Mesenchymal stem cell (in vitro differentiated cells and primary cell): Measurements from ENCODE around the gene LENEP.

ENCODE experiments used
- DNase-seq: peaks from one replicate; pipeline ENCODE4 v3.0.0-alpha.2; 2013
- H2AFZ ChIP-seq: one replicate; pipeline ENCODE4 v1.6.1; 2013; ENCODE audit warnings: low read depth, mild to moderate bottlenecking, control low read depth, inconsistent platforms, low read length, moderate library complexity
- H2AK5ac ChIP-seq: 2 replicates; pipeline ENCODE4 v1.6.1; 2013; ENCODE audit warnings: low read length, moderate library complexity, mild to moderate bottlenecking, inconsistent platforms; ENCODE audit not compliant: severe bottlenecking
- H2BK120ac ChIP-seq: one replicate; pipeline ENCODE4 v1.6.1; 2013; ENCODE audit warnings: low read depth, mild to moderate bottlenecking, inconsistent platforms, low read length, moderate library complexity
- H2BK12ac ChIP-seq, 2 experiments: one replicate each; pipeline ENCODE4 v1.6.1; 2013; ENCODE audit warnings: inconsistent platforms in 2 of 2, low read length in 2 of 2, mild to moderate bottlenecking in 2 of 2, moderate library complexity in 2 of 2, control low read depth in 1 of 2
- H2BK15ac ChIP-seq: one replicate; pipeline ENCODE4 v1.6.1; 2013; ENCODE audit warnings: mild to moderate bottlenecking, low read depth, inconsistent platforms; ENCODE audit not compliant: poor library complexity, severe bottlenecking
- H2BK5ac ChIP-seq: 2 replicates; pipeline ENCODE4 v1.6.1; 2013; ENCODE audit warnings: low read depth, mild to moderate bottlenecking, low read length, control low read depth, inconsistent platforms; ENCODE audit not compliant: poor library complexity, severe bottlenecking
- H3K14ac ChIP-seq, 2 experiments: one replicate each; pipeline ENCODE4 v1.6.1; 2013; ENCODE audit warnings: inconsistent platforms in 2 of 2, low read length in 2 of 2, control low read depth in 1 of 2, mild to moderate bottlenecking in 1 of 2, moderate library complexity in 1 of 2
- H3K18ac ChIP-seq, 2 experiments: one replicate each; pipeline ENCODE4 v1.6.1; 2013; ENCODE audit warnings: inconsistent platforms in 2 of 2, low read length in 2 of 2, control low read depth in 1 of 2, low read depth in 1 of 2, mild to moderate bottlenecking in 1 of 2
- H3K23ac ChIP-seq, 2 experiments: one replicate each; pipeline ENCODE4 v1.6.1; 2013; ENCODE audit warnings: inconsistent platforms in 2 of 2, low read length in 2 of 2, mild to moderate bottlenecking in 2 of 2, moderate library complexity in 2 of 2, control low read depth in 1 of 2
- H3K27ac ChIP-seq: 2 replicates; pipeline ENCODE4 v1.5.1; 2013; ENCODE audit warnings: mild to moderate bottlenecking, moderate library complexity, low read length, control low read depth, inconsistent platforms; ENCODE audit not compliant: poor library complexity, severe bottlenecking
- H3K27me3 ChIP-seq, 2 experiments: 2 replicates each; pipeline versions ENCODE4 v1.6.1 to v1.7.0; 2013; ENCODE audit warnings: low read length in 2 of 2, mild to moderate bottlenecking in 2 of 2, moderate library complexity in 2 of 2, control low read depth in 1 of 2, inconsistent platforms in 1 of 2; ENCODE audit not compliant: control insufficient read depth in 1 of 2, insufficient read depth in 1 of 2
- H3K36me3 ChIP-seq, 2 experiments: 2 replicates each; pipeline versions ENCODE4 v1.6.1 to v1.7.0; 2013; ENCODE audit warnings: low read length in 2 of 2, control low read depth in 1 of 2, inconsistent platforms in 1 of 2, low read depth in 1 of 2, mild to moderate bottlenecking in 1 of 2; ENCODE audit not compliant: insufficient read depth in 2 of 2, control insufficient read depth in 1 of 2
- H3K4ac ChIP-seq, 2 experiments: one replicate each; pipeline ENCODE4 v1.6.1; 2013; ENCODE audit warnings: inconsistent platforms in 2 of 2, low read length in 2 of 2, mild to moderate bottlenecking in 2 of 2, moderate library complexity in 2 of 2, control low read depth in 1 of 2, low read depth in 1 of 2
- H3K4me1 ChIP-seq: 2 replicates; pipeline ENCODE4 v1.6.1; 2013; ENCODE audit warnings: low read depth, low read length, control low read depth; ENCODE audit not compliant: control insufficient read depth, insufficient read depth
- H3K4me2 ChIP-seq: 2 replicates; pipeline ENCODE4 v1.6.1; 2013; ENCODE audit warnings: low read length, mild to moderate bottlenecking, inconsistent platforms; ENCODE audit not compliant: poor library complexity, severe bottlenecking
- H3K4me3 ChIP-seq, 2 experiments: 2 replicates each; pipeline versions ENCODE4 v1.5.1 to v1.7.0; 2013; ENCODE audit warnings: low read length in 2 of 2, mild to moderate bottlenecking in 2 of 2, control low read depth in 1 of 2, low read depth in 1 of 2; ENCODE audit not compliant: insufficient read depth in 1 of 2
- H3K79me1 ChIP-seq: replicated peaks from 2 replicates; pipeline ENCODE4 v1.6.1; 2013; ENCODE audit warnings: mild to moderate bottlenecking, control low read depth, low read length, inconsistent platforms; ENCODE audit not compliant: poor library complexity, severe bottlenecking
- H3K9ac ChIP-seq: 2 replicates; pipeline ENCODE4 v1.7.0; 2013; ENCODE audit warnings: mild to moderate bottlenecking, low read length, moderate library complexity
- H3K9me3 ChIP-seq: 2 replicates; pipeline ENCODE4 v1.7.0; 2013; ENCODE audit warnings: mild to moderate bottlenecking, low read length; ENCODE audit not compliant: control insufficient read depth
- H4K8ac ChIP-seq: one replicate; pipeline ENCODE4 v1.6.1; 2013; ENCODE audit warnings: inconsistent platforms, mild to moderate bottlenecking, low read length, moderate library complexity
- H4K91ac ChIP-seq: one replicate; pipeline ENCODE4 v1.6.1; 2013; ENCODE audit warnings: mild to moderate bottlenecking, low read length, inconsistent platforms
- WGBS: methylation state at CpG from one replicate; pipeline ENCODE4 v1.1.7; 2013; ENCODE audit warnings: mixed read lengths; 5-methylcytosine and 5-hydroxymethylcytosine counted together

Gene LENEP

DNA sequence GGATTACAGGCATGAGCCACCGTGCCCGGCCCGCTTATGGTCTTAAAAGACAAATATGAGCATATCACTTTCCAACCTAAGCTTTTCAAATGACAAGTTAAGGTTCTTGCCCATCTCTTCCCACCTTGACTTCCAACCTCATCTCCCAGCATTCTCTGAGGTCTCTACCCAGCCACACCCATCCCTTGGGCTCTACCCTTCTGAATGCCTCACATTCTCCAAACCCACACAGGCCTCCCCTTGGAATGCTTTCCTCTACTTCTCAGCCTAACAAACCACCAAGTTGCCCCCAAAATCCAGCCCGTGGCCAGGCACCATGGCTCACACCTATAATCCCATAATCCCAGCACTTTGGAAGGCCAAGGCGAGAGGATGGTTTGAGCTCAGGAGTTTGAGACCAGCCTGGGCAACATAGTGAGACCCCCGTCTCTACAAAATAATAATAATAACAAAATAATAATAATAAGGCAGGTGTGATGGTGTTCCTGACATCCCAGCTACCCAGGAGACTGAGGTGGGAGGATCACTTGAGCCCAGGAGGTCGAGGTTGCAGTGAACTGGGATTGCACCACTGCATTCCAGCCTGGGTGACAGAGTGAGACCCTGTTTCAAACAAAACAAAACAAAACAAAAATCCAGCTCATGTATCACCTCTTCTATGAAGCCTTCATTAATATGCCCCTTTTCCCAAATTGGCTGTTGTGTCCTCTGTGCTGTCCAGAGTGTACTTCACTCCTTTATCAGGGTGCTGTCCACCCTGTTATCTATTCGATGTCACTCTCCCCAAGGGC, 28.9 kb downstream of the LENEP start:
- Histone ChIP-seq H2BK5ac (no peak overlapping the region), H2AFZ (no peak overlapping the region), H3K27me3 (no peaks in the 10 kb centered on the region), H3K9ac (no peak overlapping the region), H3K18ac (no peak overlapping the region), H3K9me3 (no peaks in the 10 kb centered on the region), H2BK15ac (no peak overlapping the region), H3K4me2 (no peak overlapping the region), H2AK5ac (no peak overlapping the region), H2BK12ac (no peak overlapping the region), H3K36me3 (no peaks in the 10 kb centered on the region), H3K4ac (no peak overlapping the region), H3K4me3 (no peak overlapping the region), H3K4me1 (peaks cover 28% of the 10 kb centered on the region), H4K8ac (no peak overlapping the region), H3K14ac (no peak overlapping the region), H3K23ac (no peak overlapping the region), H2BK120ac (no peak overlapping the region), H4K91ac (no peak overlapping the region), H3K27ac (no peak overlapping the region), H3K79me1 (peaks cover 8% of the 10 kb centered on the region)
- DNase-seq, result no peak
- WGBS, result 93% methylated on average over 7 of the region's 8 CpGs

DNA sequence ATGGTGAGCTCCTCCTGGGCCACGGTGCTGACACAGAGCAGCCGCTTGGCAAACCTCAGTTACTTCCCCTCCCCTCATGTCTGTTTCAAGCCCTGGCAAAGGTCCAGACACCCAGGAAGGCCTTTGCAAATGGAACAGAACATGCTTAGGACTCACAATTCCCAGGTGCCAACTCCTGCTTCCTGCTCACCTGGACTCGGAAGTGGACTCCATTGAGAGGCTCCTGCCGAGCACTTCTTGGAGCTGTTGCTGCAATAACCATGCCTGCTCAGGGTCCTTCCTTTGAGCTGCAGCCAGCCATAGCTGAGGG, 29.5 kb downstream of the LENEP start:
- H3K79me1 ChIP-seq, result peaks cover 7% of the 10 kb centered on the region
- H2BK120ac ChIP-seq, result no peak overlapping the region
- H3K14ac ChIP-seq, result no peak overlapping the region
- H3K4me2 ChIP-seq, result no peak overlapping the region
- H4K91ac ChIP-seq, result no peak overlapping the region
- H2AK5ac ChIP-seq, result no peak overlapping the region
- no peak overlapping the region for H2BK12ac ChIP-seq
- no peak overlapping the region for H2AFZ ChIP-seq
- no peak overlapping the region for H2BK5ac ChIP-seq
- no peak overlapping the region for H3K18ac ChIP-seq
- H3K27ac ChIP-seq, result no peak overlapping the region
- 90% methylated on average over 4 of the region's 4 CpGs for WGBS
- H3K23ac ChIP-seq, result no peak overlapping the region
- no peak overlapping the region for H3K4ac ChIP-seq
- H3K27me3 ChIP-seq, result no peaks in the 10 kb centered on the region
- no peak overlapping the region for H3K9ac ChIP-seq
- H3K9me3 ChIP-seq, result no peaks in the 10 kb centered on the region
- peaks cover 24% of the 10 kb centered on the region for H3K4me1 ChIP-seq
- no peaks in the 10 kb centered on the region for H3K36me3 ChIP-seq
- no peak for DNase-seq
- H4K8ac ChIP-seq, result no peak overlapping the region
- no peak overlapping the region for H3K4me3 ChIP-seq
- H2BK15ac ChIP-seq, result no peak overlapping the region

DNA sequence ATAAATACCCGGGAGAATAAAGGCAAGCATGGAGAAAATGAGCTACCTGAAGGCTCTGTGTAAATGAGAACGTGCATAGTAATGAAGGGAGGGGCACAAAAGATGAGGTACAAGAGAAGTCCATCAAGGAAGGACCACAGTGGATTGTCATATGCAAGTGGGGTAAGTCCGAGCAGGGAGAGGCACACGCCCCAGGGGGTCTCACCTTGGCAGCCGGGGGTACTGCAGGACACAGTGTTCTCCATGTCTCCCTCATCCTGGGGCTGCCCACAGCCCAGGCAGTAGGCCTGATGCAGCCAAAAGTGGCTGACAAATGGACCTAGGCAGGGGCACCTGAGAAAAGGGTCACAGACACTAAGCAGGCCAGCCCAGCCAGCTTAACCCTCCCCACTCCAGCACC, 30.2 kb downstream of the LENEP start:
- 86% methylated on average over 5 of the region's 5 CpGs for WGBS
- H2BK120ac ChIP-seq, result no peak overlapping the region

GRCh38 chr1:155024315-155024714, 30.9 kb downstream of the LENEP start:
- Histone ChIP-seq H3K4me3 (no peak overlapping the region), H3K9ac (no peak overlapping the region), H3K36me3 (no peaks in the 10 kb centered on the region), H3K18ac (no peak overlapping the region), H3K27ac (no peak overlapping the region), H3K79me1 (no peaks in the 10 kb centered on the region), H2BK12ac (no peak overlapping the region), H2AFZ (no peak overlapping the region), H3K27me3 (peaks cover 0 to 4% of the 10 kb centered on the region in 2 experiments), H4K91ac (no peak overlapping the region), H2BK120ac (no peak overlapping the region), H2BK15ac (no peak overlapping the region), H3K4me1 (peaks cover 12% of the 10 kb centered on the region), H3K4ac (no peak overlapping the region), H2BK5ac (no peak overlapping the region), H2AK5ac (no peak overlapping the region), H3K4me2 (no peak overlapping the region), H3K14ac (no peak overlapping the region), H4K8ac (no peak overlapping the region), H3K9me3 (no peaks in the 10 kb centered on the region), H3K23ac (no peak overlapping the region)
- no peak for DNase-seq
- WGBS, result 94% methylated on average over 9 of the region's 9 CpGs

More for the DNA sequence above, 30.2 kb downstream of the LENEP start:
- Histone ChIP-seq H3K27ac (no peak overlapping the region), H3K14ac (no peak overlapping the region), H2AFZ (no peak overlapping the region), H3K18ac (no peak overlapping the region), H4K8ac (no peak overlapping the region), H3K79me1 (peaks cover 4% of the 10 kb centered on the region), H3K4me2 (no peak overlapping the region), H4K91ac (no peak overlapping the region), H3K4me3 (no peak overlapping the region), H3K4me1 (peaks cover 18% of the 10 kb centered on the region), H2BK5ac (no peak overlapping the region), H3K9ac (no peak overlapping the region), H2AK5ac (no peak overlapping the region), H2BK12ac (no peak overlapping the region), H3K23ac (no peak overlapping the region), H3K36me3 (no peaks in the 10 kb centered on the region), H3K4ac (no peak overlapping the region), H3K27me3 (no peaks in the 10 kb centered on the region), H2BK15ac (no peak overlapping the region), H3K9me3 (no peaks in the 10 kb centered on the region)
- no peak for DNase-seq
